ENCODE data around the gene NT5C1A. TPM values are rescaled to one million over a fixed set of nuclear protein-coding genes. Genes with fewer than 3 reads are reported as not detected.

The NT5C1A gene
- polyA plus RNA-seq, 1 donor from 2014 or later, result not detected

GRCh38 chr1:39657923-39658485 lies 13.9 kb downstream of the NT5C1A start:
- Histone ChIP-seq H3K79me2 (replicated peaks; ENCODE audit: insufficient read depth, low read length) (no peaks in the 10 kb centered on the region), H3F3A (ENCODE audit: insufficient read depth, low read length, poor library complexity, severe bottlenecking) (no peaks in the 10 kb centered on the region), H4K20me1 (ENCODE audit: insufficient read depth) (no peaks in the 10 kb centered on the region), H3K36me3 (ENCODE audit: insufficient read depth, low read length) (no peaks in the 10 kb centered on the region), H3K9ac (ENCODE audit: low read length) (no peak overlapping the region), H3K9me2 (ENCODE audit: insufficient read depth, low read length) (no peaks in the 10 kb centered on the region), H3K27me3 (ENCODE audit: insufficient read depth, low read depth, low read length) (no peaks in the 10 kb centered on the region), H3K9me3 (ENCODE audit: low read length) (no peaks in the 10 kb centered on the region), H2AFZ (ENCODE audit: low read depth, low read length) (no peak overlapping the region), H3K4me2 (ENCODE audit: low read length) (no peak overlapping the region), H3K4me3 (ENCODE audit: low read length) (no peak overlapping the region), H3K27ac (ENCODE audit: low read length) (no peak overlapping the region)
- TF ChIP-seq CTCF (IDR thresholded peaks at IDR 0.05; ENCODE audit: poor library complexity, severe bottlenecking), result peak; percentile 55
- TF ChIP-seq RAD21 (conservative IDR thresholded peaks at IDR 0.05), result no peak

GRCh38 chr1:39657402-39657801 lies 14.5 kb downstream of the NT5C1A start:
- TF ChIP-seq SMC3 (conservative IDR thresholded peaks at IDR 0.05; ENCODE audit: poor library complexity) (no peak), MXI1 (conservative IDR thresholded peaks at IDR 0.05; ENCODE audit: poor library complexity, severe bottlenecking) (no peak), CTCF (IDR thresholded peaks at IDR 0.05; ENCODE audit: poor library complexity, severe bottlenecking) (no peak), RAD21 (conservative IDR thresholded peaks at IDR 0.05) (no peak), POLR2AphosphoS5 (IDR thresholded peaks at IDR 0.05) (no peak), EP300 (conservative IDR thresholded peaks at IDR 0.05; ENCODE audit: poor library complexity, severe bottlenecking) (no peak), EZH2 (IDR thresholded peaks at IDR 0.05; ENCODE audit: borderline replicate concordance, insufficient read depth, low read length, poor library complexity, severe bottlenecking) (no peak), REST (IDR thresholded peaks at IDR 0.05; ENCODE audit: borderline replicate concordance) (no peak)
- Histone ChIP-seq H3K4me2 (ENCODE audit: low read length) (no peak overlapping the region), H3K9ac (ENCODE audit: low read length) (no peak overlapping the region), H3K9me2 (ENCODE audit: insufficient read depth, low read length) (no peaks in the 10 kb centered on the region), H4K20me1 (ENCODE audit: insufficient read depth) (no peaks in the 10 kb centered on the region), H2AFZ (ENCODE audit: low read depth, low read length) (no peak overlapping the region), H3K4me3 (ENCODE audit: low read length) (no peak overlapping the region), H3F3A (ENCODE audit: insufficient read depth, low read length, poor library complexity, severe bottlenecking) (no peaks in the 10 kb centered on the region), H3K79me2 (replicated peaks; ENCODE audit: insufficient read depth, low read length) (no peaks in the 10 kb centered on the region), H3K27ac (ENCODE audit: low read length) (no peak overlapping the region), H3K9me3 (ENCODE audit: low read length) (no peaks in the 10 kb centered on the region), H3K27me3 (ENCODE audit: insufficient read depth, low read depth, low read length) (no peaks in the 10 kb centered on the region), H3K36me3 (ENCODE audit: insufficient read depth, low read length) (no peaks in the 10 kb centered on the region)
